ENCODE results near the gene CLK3. TPM values are rescaled to one million over a fixed set of nuclear protein-coding genes. Genes with fewer than 3 reads are reported as not detected.

CLK3 gene
- polyA plus RNA-seq, 4 donors, result 47.8 to 84.5 (median 67.0) TPM

DNA sequence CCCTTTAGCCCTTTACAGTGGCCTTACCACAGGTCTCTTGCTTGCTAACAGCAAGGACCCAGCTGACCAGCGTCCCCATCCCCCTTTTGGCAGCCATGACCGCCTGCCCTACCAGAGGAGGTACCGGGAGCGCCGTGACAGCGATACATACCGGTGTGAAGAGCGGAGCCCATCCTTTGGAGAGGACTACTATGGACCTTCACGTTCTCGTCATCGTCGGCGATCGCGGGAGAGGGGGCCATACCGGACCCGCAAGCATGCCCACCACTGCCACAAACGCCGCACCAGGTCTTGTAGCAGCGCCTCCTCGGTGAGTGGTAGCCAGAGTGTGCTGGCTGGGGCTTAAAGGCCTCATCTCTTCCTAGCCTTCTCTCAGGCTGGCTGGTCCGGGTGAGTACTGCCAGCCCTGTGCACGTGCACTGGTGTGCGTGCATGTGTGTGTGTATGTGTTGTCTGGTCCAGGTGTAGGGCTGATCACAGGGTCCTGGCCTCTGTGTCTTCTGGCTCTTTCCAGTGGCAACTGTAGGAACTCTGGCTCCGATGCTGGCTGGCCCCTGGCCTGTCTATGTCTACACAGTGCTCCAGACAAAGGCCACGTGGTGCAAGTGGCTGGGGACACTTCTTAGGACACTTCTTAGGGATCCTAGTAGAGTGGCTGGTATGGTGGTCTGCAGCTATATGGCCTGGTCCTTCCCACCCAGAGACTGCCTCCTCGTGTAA lies 4.4 kb downstream of the CLK3 start:
- H3K4me3 ChIP-seq (ENCODE audit: low read depth in 1 of 3, low read length in 3 of 3), result no peak overlapping the region
- no peaks in the 10 kb centered on the region for H3K9me3 ChIP-seq (ENCODE audit: control insufficient read depth in 2 of 2, insufficient read depth in 1 of 2, low read depth in 1 of 2, low read length in 1 of 2)
- no peak for FAIRE-seq
- H3K27me3 ChIP-seq (ENCODE audit: control insufficient read depth in 3 of 3, insufficient read depth in 3 of 3, low read length in 3 of 3), result no peaks in the 10 kb centered on the region
- 89 to 95% (median 93%) methylated on average over 27 of the region's 27 CpGs for WGBS, 3 donors
- peaks cover 0 to 18% (median 11%) of the 10 kb centered on the region in 3 donors for H3K4me1 ChIP-seq (ENCODE audit: control insufficient read depth in 3 of 3, insufficient read depth in 2 of 3, low read depth in 1 of 3, low read length in 2 of 3)
- H3K36me3 ChIP-seq (ENCODE audit: control insufficient read depth in 3 of 3, insufficient read depth in 2 of 3, low read depth in 1 of 3, low read length in 3 of 3), result peaks cover 25 to 75% (median 28%) of the 10 kb centered on the region in 3 donors
- no peak for DNase-seq
- H3K27ac ChIP-seq (ENCODE audit: low read depth in 1 of 3, low read length in 2 of 3), result no peak overlapping the region

DNA sequence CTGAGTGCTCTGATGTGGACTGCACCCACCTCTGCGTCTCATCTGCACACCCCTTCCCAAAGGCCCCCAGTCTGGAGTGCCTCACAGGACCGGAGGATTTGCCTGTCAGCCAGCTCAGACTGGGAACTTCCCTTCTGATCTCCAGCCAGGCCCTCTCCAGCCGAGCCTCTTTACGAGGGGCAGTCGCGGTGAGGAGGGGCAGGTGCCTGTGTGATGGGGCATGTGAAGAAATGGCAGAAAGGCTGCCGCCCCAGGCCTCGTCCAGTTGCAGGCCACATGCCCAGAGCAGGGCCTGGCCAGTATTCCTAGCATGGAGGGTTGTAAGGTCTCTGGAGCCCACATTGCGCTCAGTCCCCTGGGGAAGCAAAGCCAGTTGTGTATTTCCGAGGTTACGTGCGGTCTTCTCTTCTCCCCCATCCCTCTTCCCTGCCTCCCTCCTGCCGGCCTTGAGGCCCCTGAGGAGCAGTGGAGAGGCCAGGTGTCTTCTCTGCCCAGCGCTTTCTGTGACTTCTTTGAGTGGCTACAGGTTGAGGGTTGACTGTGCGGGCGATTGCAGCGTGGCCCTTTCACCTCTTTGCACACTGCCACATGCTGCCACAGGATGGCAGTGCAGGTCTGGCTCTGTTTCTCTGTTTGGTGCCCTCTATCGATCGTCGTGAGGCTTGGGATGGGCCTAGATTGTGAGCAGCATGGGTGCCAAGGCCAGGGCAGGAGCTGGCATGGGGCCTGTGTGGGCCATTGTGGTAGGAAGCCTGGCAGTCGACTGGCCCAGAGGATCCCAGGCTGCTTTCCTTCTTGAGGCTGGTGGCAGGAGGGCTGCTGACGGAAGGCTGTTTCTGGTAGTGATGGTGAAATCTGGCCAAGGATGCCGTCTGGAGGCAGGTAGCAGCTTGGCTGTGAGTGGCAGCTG lies 5.3 kb downstream of the CLK3 start:
- Histone ChIP-seq H3K9me3 (ENCODE audit: control insufficient read depth in 2 of 2, insufficient read depth in 1 of 2, low read depth in 1 of 2, low read length in 1 of 2) (no peaks in the 10 kb centered on the region), H3K27me3 (ENCODE audit: control insufficient read depth in 3 of 3, insufficient read depth in 3 of 3, low read length in 3 of 3) (no peaks in the 10 kb centered on the region), H3K36me3 (ENCODE audit: control insufficient read depth in 3 of 3, insufficient read depth in 2 of 3, low read depth in 1 of 3, low read length in 3 of 3) (peaks cover 28 to 83% (median 35%) of the 10 kb centered on the region in 3 donors), H3K4me3 (ENCODE audit: low read depth in 1 of 3, low read length in 3 of 3) (no peak overlapping the region), H3K27ac (ENCODE audit: low read depth in 1 of 3, low read length in 2 of 3) (no peak overlapping the region), H3K4me1 (ENCODE audit: control insufficient read depth in 3 of 3, insufficient read depth in 2 of 3, low read depth in 1 of 3, low read length in 2 of 3) (peaks cover 0 to 17% (median 11%) of the 10 kb centered on the region in 3 donors)
- 55 to 59% (median 55%) methylated on average over 23 of the region's 23 CpGs for WGBS, 3 donors
- DNase-seq, result peak; percentile 72 to 87
- no peak for FAIRE-seq

- H3K9me3 ChIP-seq (ENCODE audit: control insufficient read depth in 2 of 2, insufficient read depth in 1 of 2, low read depth in 1 of 2, low read length in 1 of 2), result no peaks in the 10 kb centered on the region
- FAIRE-seq, result no peak
- H3K27ac ChIP-seq (ENCODE audit: low read depth in 1 of 3, low read length in 2 of 3), result no peak overlapping the region
Observed at GRCh38 chr15:74621546-74621920, 5.9 kb downstream of the CLK3 start.

GRCh38 chr15:74621936-74622335 lies 6.3 kb downstream of the CLK3 start:
- no peaks in the 10 kb centered on the region for H3K27me3 ChIP-seq (ENCODE audit: control insufficient read depth in 3 of 3, insufficient read depth in 3 of 3, low read length in 3 of 3)
- H3K4me1 ChIP-seq (ENCODE audit: control insufficient read depth in 3 of 3, insufficient read depth in 2 of 3, low read depth in 1 of 3, low read length in 2 of 3), result peaks cover 0 to 12% (median 6%) of the 10 kb centered on the region in 3 donors
- no peak overlapping the region for H3K4me3 ChIP-seq (ENCODE audit: low read depth in 1 of 3, low read length in 3 of 3)
- peaks cover 31 to 92% (median 38%) of the 10 kb centered on the region in 3 donors for H3K36me3 ChIP-seq (ENCODE audit: control insufficient read depth in 3 of 3, insufficient read depth in 2 of 3, low read depth in 1 of 3, low read length in 3 of 3)
- H3K9me3 ChIP-seq (ENCODE audit: control insufficient read depth in 2 of 2, insufficient read depth in 1 of 2, low read depth in 1 of 2, low read length in 1 of 2), result no peaks in the 10 kb centered on the region
- WGBS, 3 donors, result 92 to 95% (median 93%) methylated on average over 21 of the region's 21 CpGs
- no peak overlapping the region for H3K27ac ChIP-seq (ENCODE audit: low read depth in 1 of 3, low read length in 2 of 3)
- FAIRE-seq (no peak), DNase-seq (no peak)

More at GRCh38 chr15:74621546-74621920, 5.9 kb downstream of the CLK3 start:
- Histone ChIP-seq H3K36me3 (ENCODE audit: control insufficient read depth in 3 of 3, insufficient read depth in 2 of 3, low read depth in 1 of 3, low read length in 3 of 3) (peaks cover 31 to 88% (median 36%) of the 10 kb centered on the region in 3 donors), H3K4me1 (ENCODE audit: control insufficient read depth in 3 of 3, insufficient read depth in 2 of 3, low read depth in 1 of 3, low read length in 2 of 3) (peaks cover 0 to 16% (median 10%) of the 10 kb centered on the region in 3 donors), H3K27me3 (ENCODE audit: control insufficient read depth in 3 of 3, insufficient read depth in 3 of 3, low read length in 3 of 3) (no peaks in the 10 kb centered on the region), H3K4me3 (ENCODE audit: low read depth in 1 of 3, low read length in 3 of 3) (no peak overlapping the region)
- 84 to 87% (median 87%) methylated on average over 13 to 16 of the region's 16 CpGs for WGBS, 3 donors
- DNase-seq, result no peak

DNA sequence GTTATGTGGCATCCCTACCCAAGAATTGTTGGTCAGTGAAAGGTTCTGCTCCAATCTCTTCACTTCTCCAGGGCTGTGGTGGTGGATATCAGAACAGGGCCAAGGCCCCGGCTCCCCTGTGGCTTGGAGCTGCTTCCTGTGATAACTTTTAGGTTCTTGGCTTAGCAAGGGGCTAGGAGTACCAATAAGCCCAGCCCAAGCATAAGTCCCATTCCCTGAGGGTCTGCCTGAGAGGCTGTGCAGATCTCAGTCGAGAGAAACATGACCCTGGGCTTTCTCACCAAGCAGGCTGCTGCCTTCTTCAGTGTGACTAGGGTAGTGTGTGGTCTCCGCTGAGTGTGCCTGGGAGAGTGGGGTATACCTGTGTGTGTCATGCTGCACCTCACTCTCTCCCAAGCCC lies 7.1 kb downstream of the CLK3 start:
- DNase-seq (no peak), FAIRE-seq (no peak)
- no peak overlapping the region for H3K4me3 ChIP-seq (ENCODE audit: low read depth in 1 of 3, low read length in 3 of 3)
- H3K27ac ChIP-seq (ENCODE audit: low read depth in 1 of 3, low read length in 2 of 3), result no peak overlapping the region
- H3K27me3 ChIP-seq (ENCODE audit: control insufficient read depth in 3 of 3, insufficient read depth in 3 of 3, low read length in 3 of 3), result no peaks in the 10 kb centered on the region
- 85 to 94% (median 89%) methylated on average over 3 of the region's 3 CpGs for WGBS, 3 donors
- H3K36me3 ChIP-seq (ENCODE audit: control insufficient read depth in 3 of 3, insufficient read depth in 2 of 3, low read depth in 1 of 3, low read length in 3 of 3), result peaks cover 31 to 100% (median 40%) of the 10 kb centered on the region in 3 donors
- H3K4me1 ChIP-seq (ENCODE audit: control insufficient read depth in 3 of 3, insufficient read depth in 2 of 3, low read depth in 1 of 3, low read length in 2 of 3), result peaks cover 0 to 5% (median 4%) of the 10 kb centered on the region in 3 donors
- no peaks in the 10 kb centered on the region for H3K9me3 ChIP-seq (ENCODE audit: control insufficient read depth in 2 of 2, insufficient read depth in 1 of 2, low read depth in 1 of 2, low read length in 1 of 2)

DNA sequence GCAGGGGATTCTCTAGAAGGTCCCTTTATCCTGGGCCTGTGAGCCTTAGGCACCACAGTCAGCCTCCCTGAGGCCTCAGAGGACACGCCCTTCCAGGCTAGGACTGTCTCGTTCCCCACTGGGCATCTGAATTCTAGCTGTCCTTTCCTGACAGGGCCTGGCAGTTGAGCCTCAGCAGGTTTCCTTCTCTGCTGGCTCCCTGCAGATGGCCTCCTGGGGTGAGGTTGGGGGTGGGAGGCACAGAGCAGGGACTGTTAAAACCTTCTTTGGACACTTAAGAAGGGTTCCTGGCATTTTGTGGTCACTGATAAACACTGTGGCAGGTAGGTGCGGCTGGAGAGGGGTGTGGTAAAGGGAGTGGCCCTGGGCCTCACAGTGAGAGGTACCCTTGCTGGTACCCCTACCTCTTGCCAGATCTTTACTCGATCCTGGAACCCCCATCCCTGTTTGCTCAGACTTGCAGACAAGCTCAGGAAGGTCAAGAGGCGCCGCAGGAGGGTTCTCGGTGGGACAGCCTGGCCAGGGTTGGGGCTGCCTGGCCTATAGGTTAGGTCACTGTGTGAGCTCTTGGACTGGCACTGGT lies 8.5 kb downstream of the CLK3 start:
- no peaks in the 10 kb centered on the region for H3K27me3 ChIP-seq (ENCODE audit: control insufficient read depth in 3 of 3, insufficient read depth in 3 of 3, low read length in 3 of 3)
- DNase-seq (no peak), FAIRE-seq (no peak)
- peaks cover 43 to 100% (median 45%) of the 10 kb centered on the region in 3 donors for H3K36me3 ChIP-seq (ENCODE audit: control insufficient read depth in 3 of 3, insufficient read depth in 2 of 3, low read depth in 1 of 3, low read length in 3 of 3)
- no peaks in the 10 kb centered on the region for H3K9me3 ChIP-seq (ENCODE audit: control insufficient read depth in 2 of 2, insufficient read depth in 1 of 2, low read depth in 1 of 2, low read length in 1 of 2)
- H3K4me3 ChIP-seq (ENCODE audit: low read depth in 1 of 3, low read length in 3 of 3), result no peak overlapping the region
- H3K4me1 ChIP-seq (ENCODE audit: control insufficient read depth in 3 of 3, insufficient read depth in 2 of 3, low read depth in 1 of 3, low read length in 2 of 3), result no peaks in the 10 kb centered on the region
- 68 to 85% (median 77%) methylated on average over 7 of the region's 7 CpGs for WGBS, 3 donors
- no peak overlapping the region for H3K27ac ChIP-seq (ENCODE audit: low read depth in 1 of 3, low read length in 2 of 3)

DNA sequence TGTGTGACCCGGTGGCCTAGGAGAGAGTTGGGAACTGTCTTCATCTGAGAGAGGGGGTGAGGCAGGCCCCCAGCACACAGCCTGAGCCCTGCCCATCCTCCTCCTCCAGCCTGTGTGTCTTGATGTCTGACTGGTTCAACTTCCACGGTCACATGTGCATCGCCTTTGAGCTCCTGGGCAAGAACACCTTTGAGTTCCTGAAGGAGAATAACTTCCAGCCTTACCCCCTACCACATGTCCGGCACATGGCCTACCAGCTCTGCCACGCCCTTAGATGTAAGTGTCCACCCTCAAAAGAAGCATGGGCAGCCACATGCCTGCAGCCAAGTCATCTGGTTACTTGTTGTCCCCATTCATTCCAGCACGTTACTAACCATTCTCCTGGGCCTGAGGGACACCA lies 10.1 kb downstream of the CLK3 start:
- Histone ChIP-seq H3K27me3 (ENCODE audit: control insufficient read depth in 3 of 3, insufficient read depth in 3 of 3, low read length in 3 of 3) (no peaks in the 10 kb centered on the region), H3K9me3 (ENCODE audit: control insufficient read depth in 2 of 2, insufficient read depth in 1 of 2, low read depth in 1 of 2, low read length in 1 of 2) (no peaks in the 10 kb centered on the region), H3K4me1 (ENCODE audit: control insufficient read depth in 3 of 3, insufficient read depth in 2 of 3, low read depth in 1 of 3, low read length in 2 of 3) (no peaks in the 10 kb centered on the region), H3K36me3 (ENCODE audit: control insufficient read depth in 3 of 3, insufficient read depth in 2 of 3, low read depth in 1 of 3, low read length in 3 of 3) (peaks cover 40 to 100% (median 42%) of the 10 kb centered on the region in 3 donors), H3K27ac (ENCODE audit: low read depth in 1 of 3, low read length in 2 of 3) (no peak overlapping the region), H3K4me3 (ENCODE audit: low read depth in 1 of 3, low read length in 3 of 3) (no peak overlapping the region)
- FAIRE-seq (no peak), DNase-seq (no peak)
- WGBS, 3 donors, result 86 to 91% (median 86%) methylated on average over 6 of the region's 6 CpGs

GRCh38 chr15:74626336-74626735 lies 10.7 kb downstream of the CLK3 start:
- DNase-seq, result no peak
- Histone ChIP-seq H3K4me3 (ENCODE audit: low read depth in 1 of 3, low read length in 3 of 3) (no peak overlapping the region), H3K36me3 (ENCODE audit: control insufficient read depth in 3 of 3, insufficient read depth in 2 of 3, low read depth in 1 of 3, low read length in 3 of 3) (peaks cover 40 to 100% (median 43%) of the 10 kb centered on the region in 3 donors), H3K27me3 (ENCODE audit: control insufficient read depth in 3 of 3, insufficient read depth in 3 of 3, low read length in 3 of 3) (no peaks in the 10 kb centered on the region), H3K4me1 (ENCODE audit: control insufficient read depth in 3 of 3, insufficient read depth in 2 of 3, low read depth in 1 of 3, low read length in 2 of 3) (no peaks in the 10 kb centered on the region), H3K27ac (ENCODE audit: low read depth in 1 of 3, low read length in 2 of 3) (no peak overlapping the region), H3K9me3 (ENCODE audit: control insufficient read depth in 2 of 2, insufficient read depth in 1 of 2, low read depth in 1 of 2, low read length in 1 of 2) (no peaks in the 10 kb centered on the region)
- FAIRE-seq, result no peak
- WGBS, 3 donors, result 91 to 95% (median 94%) methylated on average over 7 of the region's 7 CpGs

Data from small intestine (tissue), 7 donors.